ENCODE results near the gene SFSWAP. TPM values are rescaled to one million over a fixed set of nuclear protein-coding genes. Genes with fewer than 3 reads are reported as not detected.

The SFSWAP gene
- polyA plus RNA-seq, 1 donor from 2014 or later: 56.6 TPM

- no peaks in the 10 kb centered on the region for H3F3A ChIP-seq (ENCODE audit: insufficient read depth, low read length, poor library complexity, severe bottlenecking)
- no peaks in the 10 kb centered on the region for H4K20me1 ChIP-seq (ENCODE audit: insufficient read depth)
- H3K79me2 ChIP-seq (replicated peaks; ENCODE audit: insufficient read depth, low read length): no peaks in the 10 kb centered on the region
- H3K9ac ChIP-seq (ENCODE audit: low read length): no peak overlapping the region
- H3K9me3 ChIP-seq (ENCODE audit: low read length): no peaks in the 10 kb centered on the region
- H3K27me3 ChIP-seq (ENCODE audit: insufficient read depth, low read depth, low read length): no peaks in the 10 kb centered on the region
- H2AFZ ChIP-seq (ENCODE audit: low read depth, low read length): no peak overlapping the region
- H3K27ac ChIP-seq (ENCODE audit: low read length): no peak overlapping the region
- no peak overlapping the region for H3K4me2 ChIP-seq (ENCODE audit: low read length)
- TF ChIP-seq POLR2AphosphoS5 (IDR thresholded peaks at IDR 0.05) (no peak), CTCF (IDR thresholded peaks at IDR 0.05; ENCODE audit: poor library complexity, severe bottlenecking) (no peak), RAD21 (conservative IDR thresholded peaks at IDR 0.05) (no peak), EP300 (conservative IDR thresholded peaks at IDR 0.05; ENCODE audit: poor library complexity, severe bottlenecking) (no peak), REST (IDR thresholded peaks at IDR 0.05; ENCODE audit: borderline replicate concordance) (no peak), TAF1 (IDR thresholded peaks at IDR 0.05; ENCODE audit: low read depth) (no peak), EZH2 (IDR thresholded peaks at IDR 0.05; ENCODE audit: borderline replicate concordance, insufficient read depth, low read length, poor library complexity, severe bottlenecking) (no peak), MXI1 (conservative IDR thresholded peaks at IDR 0.05; ENCODE audit: poor library complexity, severe bottlenecking) (no peak), SMC3 (conservative IDR thresholded peaks at IDR 0.05; ENCODE audit: poor library complexity) (no peak)
- H3K9me2 ChIP-seq (ENCODE audit: insufficient read depth, low read length): no peaks in the 10 kb centered on the region
- no peak overlapping the region for H3K4me3 ChIP-seq (ENCODE audit: low read length)
- H3K36me3 ChIP-seq (ENCODE audit: insufficient read depth, low read length): no peaks in the 10 kb centered on the region
These were observed 26.4 kb downstream of the SFSWAP start for GRCh38 chr12:131737150-131737827.

GRCh38 chr12:131738196-131738595, 27.3 kb downstream of the SFSWAP start:
- Histone ChIP-seq H3K9me3 (ENCODE audit: low read length) (no peaks in the 10 kb centered on the region), H3F3A (ENCODE audit: insufficient read depth, low read length, poor library complexity, severe bottlenecking) (no peaks in the 10 kb centered on the region), H3K9ac (ENCODE audit: low read length) (no peak overlapping the region), H3K4me2 (ENCODE audit: low read length) (no peak overlapping the region), H3K27ac (ENCODE audit: low read length) (no peak overlapping the region), H4K20me1 (ENCODE audit: insufficient read depth) (no peaks in the 10 kb centered on the region), H2AFZ (ENCODE audit: low read depth, low read length) (no peak overlapping the region), H3K79me2 (replicated peaks; ENCODE audit: insufficient read depth, low read length) (no peaks in the 10 kb centered on the region), H3K4me3 (ENCODE audit: low read length) (no peak overlapping the region), H3K9me2 (ENCODE audit: insufficient read depth, low read length) (no peaks in the 10 kb centered on the region), H3K36me3 (ENCODE audit: insufficient read depth, low read length) (peaks cover 5% of the 10 kb centered on the region), H3K27me3 (ENCODE audit: insufficient read depth, low read depth, low read length) (no peaks in the 10 kb centered on the region)
- TF ChIP-seq EZH2 (IDR thresholded peaks at IDR 0.05; ENCODE audit: borderline replicate concordance, insufficient read depth, low read length, poor library complexity, severe bottlenecking): no peak
- TF ChIP-seq REST (IDR thresholded peaks at IDR 0.05; ENCODE audit: borderline replicate concordance): no peak
- TF ChIP-seq CTCF (IDR thresholded peaks at IDR 0.05; ENCODE audit: poor library complexity, severe bottlenecking): no peak
- TF ChIP-seq RAD21 (conservative IDR thresholded peaks at IDR 0.05): no peak
- no peak for TF ChIP-seq POLR2AphosphoS5 (IDR thresholded peaks at IDR 0.05)
- no peak for TF ChIP-seq TAF1 (IDR thresholded peaks at IDR 0.05; ENCODE audit: low read depth)
- no peak for TF ChIP-seq SMC3 (conservative IDR thresholded peaks at IDR 0.05; ENCODE audit: poor library complexity)
- no peak for TF ChIP-seq MXI1 (conservative IDR thresholded peaks at IDR 0.05; ENCODE audit: poor library complexity, severe bottlenecking)
- TF ChIP-seq EP300 (conservative IDR thresholded peaks at IDR 0.05; ENCODE audit: poor library complexity, severe bottlenecking): no peak

Data from neural cell (in vitro differentiated cells).